ENCODE data around the gene STON1.

DNA sequence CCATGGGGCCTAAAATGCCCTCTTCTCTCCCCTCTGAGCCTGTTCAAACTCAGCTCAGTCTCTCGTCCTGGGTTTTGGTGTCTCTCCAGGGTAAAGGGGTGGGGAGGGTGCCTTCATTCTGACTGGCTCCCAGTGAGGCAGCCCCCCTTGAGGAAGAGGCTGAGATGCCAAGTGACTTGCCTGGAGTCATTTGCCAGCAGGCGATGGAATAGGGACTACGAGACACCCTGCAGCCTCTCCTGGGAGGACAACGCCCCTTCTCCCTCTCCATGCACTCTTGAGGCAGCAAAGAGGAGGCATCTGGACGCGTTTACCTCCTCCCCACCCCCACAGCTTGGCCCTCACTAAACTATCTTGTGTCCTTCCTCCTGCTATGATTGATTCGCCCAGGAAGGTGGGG is 760 bp upstream of the STON1 start:
- TF ChIP-seq POLR2A (IDR thresholded peaks at IDR 0.05; ENCODE audit: low read depth, low read length) (no peak), TAF1 (IDR thresholded peaks at IDR 0.05; ENCODE audit: low read depth, low read length) (no peak), POLR2AphosphoS5 (IDR thresholded peaks at IDR 0.05; ENCODE audit: low read depth, low read length) (no peak)

Measured in GM12891 (cell line).